Natural killer cell (primary cell): ENCODE data around the gene CARD11. TPM values are rescaled to one million over a fixed set of nuclear protein-coding genes. Genes with fewer than 3 reads are reported as not detected.

Experiments used
- ATAC-seq, 3 donors: fragments of 150-1000 bp in 2 of 3; fragments of 200-7000 bp in 1 of 3; cut with Tn5 transposase; 1 replicate in 1 of 3; 2 replicates in 2 of 3; pipeline ENCODE4 v1.10.0; 2021; ENCODE audit warnings: mild to moderate bottlenecking in 2 of 3, moderate library complexity in 2 of 3
- DNase-seq, 2 donors: peaks; one replicate each; pipeline versions ENCODE4 v3.0.0 to v3.0.0-alpha.2; 2013 to 2021; ENCODE audit warnings: mixed read lengths in 1 of 2
- H3K27ac ChIP-seq: one replicate; pipeline ENCODE4 v1.5.1; 2013; ENCODE audit warnings: mild to moderate bottlenecking, low read length
- H3K27me3 ChIP-seq: one replicate; pipeline ENCODE4 v1.6.1; 2013; ENCODE audit warnings: low read length; ENCODE audit not compliant: control insufficient read depth, insufficient read depth
- H3K36me3 ChIP-seq: one replicate; pipeline ENCODE4 v1.6.1; 2013; ENCODE audit warnings: low read length; ENCODE audit not compliant: control insufficient read depth, insufficient read depth
- H3K4me1 ChIP-seq: one replicate; pipeline ENCODE4 v1.6.1; 2013; ENCODE audit warnings: low read length; ENCODE audit not compliant: control insufficient read depth, insufficient read depth
- H3K4me3 ChIP-seq: one replicate; pipeline ENCODE4 v1.5.1; 2013; ENCODE audit warnings: low read length
- H3K9me3 ChIP-seq: one replicate; pipeline ENCODE4 v1.6.1; 2013; ENCODE audit warnings: low read length; ENCODE audit not compliant: control insufficient read depth, insufficient read depth
- H3K27ac Mint-ChIP-seq, 2 donors: one replicate each; pipeline ENCODE4 v1.8.0; 2022; ENCODE audit warnings: mild to moderate bottlenecking in 2 of 2, mixed read lengths in 2 of 2, moderate library complexity in 1 of 2
- H3K27me3 Mint-ChIP-seq, 2 donors: one replicate each; pipeline ENCODE4 v1.8.0; 2022; ENCODE audit warnings: low read depth in 2 of 2, mixed read lengths in 2 of 2
- H3K36me3 Mint-ChIP-seq: one replicate; pipeline ENCODE4 v1.8.0; 2022; ENCODE audit warnings: mixed read lengths
- H3K4me1 Mint-ChIP-seq, 2 donors: one replicate each; pipeline ENCODE4 v1.8.0; 2022; ENCODE audit warnings: mixed read lengths in 2 of 2
- H3K4me3 Mint-ChIP-seq: one replicate; pipeline ENCODE4 v1.8.0; 2022; ENCODE audit warnings: mild to moderate bottlenecking, moderate library complexity, mixed read lengths
- H3K9me3 Mint-ChIP-seq, 2 donors: one replicate each; pipeline ENCODE4 v1.8.0; 2022; ENCODE audit warnings: mixed read lengths in 2 of 2
- WGBS: methylation state at CpG from one replicate; pipeline ENCODE4 v1.1.7; 2013; ENCODE audit warnings: missing lambda C conversion rate; ENCODE audit not compliant: insufficient coverage; 5-methylcytosine and 5-hydroxymethylcytosine counted together
- intact Hi-C: fragments of 100-400 bp; cut with micrococcal nuclease; formaldehyde crosslinking; loops from one replicate; pipeline ENCODE4 v1.14.2; 2022
- total RNA-seq, 4 donors: library from RNA; stranded (reverse); fragments of 120-200 nt in 1 of 4; gene quantifications; one replicate each; pipeline versions ENCODE4 v1.2.3 to v1.2.4, GENCODE V29; 2013 to 2022
- TF ChIP-seq, protein P1 (sequence below): fragments of 200-600 bp; IDR thresholded peaks from one replicate; pipeline ENCODE4 v1.8.0; 2022; ENCODE audit warnings: antibody characterized with exemption

The CARD11 gene
- total RNA-seq, 3 donors from 2014 or later (not counting 1 experiment from before 2014, with no cell fraction given): 196 to 233 (median 199) TPM

- H3K27me3 Mint-ChIP-seq: no peaks in the 10 kb centered on the region
- H3K4me3 ChIP-seq: no peak overlapping the region
- H3K36me3 ChIP-seq: peaks cover 83% of the 10 kb centered on the region
- H3K4me1 Mint-ChIP-seq: no peaks in the 10 kb centered on the region
- H3K4me3 Mint-ChIP-seq: no peak overlapping the region
- peaks cover 16% of the 10 kb centered on the region for H3K36me3 Mint-ChIP-seq
- H3K9me3 ChIP-seq: no peaks in the 10 kb centered on the region
- no peak overlapping the region for H3K27ac Mint-ChIP-seq
- no peaks in the 10 kb centered on the region for H3K4me1 ChIP-seq
- no peak overlapping the region for H3K27ac ChIP-seq
- TF ChIP-seq, protein P1, sequence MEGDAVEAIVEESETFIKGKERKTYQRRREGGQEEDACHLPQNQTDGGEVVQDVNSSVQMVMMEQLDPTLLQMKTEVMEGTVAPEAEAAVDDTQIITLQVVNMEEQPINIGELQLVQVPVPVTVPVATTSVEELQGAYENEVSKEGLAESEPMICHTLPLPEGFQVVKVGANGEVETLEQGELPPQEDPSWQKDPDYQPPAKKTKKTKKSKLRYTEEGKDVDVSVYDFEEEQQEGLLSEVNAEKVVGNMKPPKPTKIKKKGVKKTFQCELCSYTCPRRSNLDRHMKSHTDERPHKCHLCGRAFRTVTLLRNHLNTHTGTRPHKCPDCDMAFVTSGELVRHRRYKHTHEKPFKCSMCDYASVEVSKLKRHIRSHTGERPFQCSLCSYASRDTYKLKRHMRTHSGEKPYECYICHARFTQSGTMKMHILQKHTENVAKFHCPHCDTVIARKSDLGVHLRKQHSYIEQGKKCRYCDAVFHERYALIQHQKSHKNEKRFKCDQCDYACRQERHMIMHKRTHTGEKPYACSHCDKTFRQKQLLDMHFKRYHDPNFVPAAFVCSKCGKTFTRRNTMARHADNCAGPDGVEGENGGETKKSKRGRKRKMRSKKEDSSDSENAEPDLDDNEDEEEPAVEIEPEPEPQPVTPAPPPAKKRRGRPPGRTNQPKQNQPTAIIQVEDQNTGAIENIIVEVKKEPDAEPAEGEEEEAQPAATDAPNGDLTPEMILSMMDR: no peak
- WGBS: 89% methylated on average over 15 of the region's 15 CpGs
- intact Hi-C loops: no loop called here
- DNase-seq (no peak), ATAC-seq (no peak)
- H3K9me3 Mint-ChIP-seq: no peaks in the 10 kb centered on the region
- H3K27me3 ChIP-seq: no peaks in the 10 kb centered on the region
These were observed 120.8 kb downstream of the CARD11 start for GRCh38 chr7:2922866-2923265.

GRCh38 chr7:2922348-2922691 is 121.3 kb downstream of the CARD11 start:
- WGBS: 90% methylated on average over 19 of the region's 19 CpGs
- H3K27ac Mint-ChIP-seq: no peak overlapping the region

DNA sequence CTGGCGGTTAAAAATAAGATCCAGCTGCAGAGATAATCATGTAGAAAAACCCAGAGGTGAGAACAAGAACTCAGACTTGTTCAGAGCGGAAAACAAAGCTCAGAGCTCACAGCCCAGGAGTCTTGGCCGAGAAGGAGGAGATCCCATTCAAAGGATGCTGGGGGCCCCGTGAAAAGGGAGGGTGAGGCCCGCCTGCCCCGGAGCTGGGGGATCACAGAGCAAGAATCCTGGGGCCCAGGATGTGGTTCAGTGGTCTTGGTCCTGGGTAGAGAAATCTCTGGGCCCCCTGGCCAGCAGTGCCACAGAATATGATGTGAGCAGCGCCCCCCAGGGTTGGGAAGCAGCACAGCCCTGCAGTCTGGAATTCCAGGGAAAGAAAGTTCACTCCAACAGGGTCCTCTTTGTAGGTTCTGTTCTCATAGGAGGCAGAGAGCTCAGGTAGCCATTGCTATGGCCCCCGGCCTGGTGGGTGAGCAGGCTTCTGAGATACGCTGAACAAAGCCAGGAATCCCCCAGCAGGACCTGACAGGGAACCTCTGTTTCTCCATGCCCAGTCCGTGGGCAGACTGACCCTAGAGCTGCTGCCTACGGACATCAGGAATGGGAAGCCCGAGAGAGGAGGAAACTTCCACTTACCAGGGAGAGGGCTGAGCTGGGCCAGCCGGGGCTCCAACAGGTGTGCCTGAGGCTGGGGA is 121.9 kb downstream of the CARD11 start:
- no peak overlapping the region for H3K27ac ChIP-seq
- DNase-seq: no peak
- H3K4me3 ChIP-seq: no peak overlapping the region
- Mint-ChIP-seq H3K27me3 (no peaks in the 10 kb centered on the region), H3K4me3 (no peak overlapping the region), H3K4me1 (peaks cover 0 to 3% of the 10 kb centered on the region in 2 donors), H3K36me3 (peaks cover 20% of the 10 kb centered on the region), H3K27ac (peak overlapping the region; percentile 14 to 70), H3K9me3 (no peaks in the 10 kb centered on the region)
- peaks cover 83% of the 10 kb centered on the region for H3K36me3 ChIP-seq
- no peaks in the 10 kb centered on the region for H3K4me1 ChIP-seq
- H3K9me3 ChIP-seq: no peaks in the 10 kb centered on the region
- TF ChIP-seq, protein P1: no peak
- no peak for ATAC-seq
- intact Hi-C loops: no loop called here
- no peaks in the 10 kb centered on the region for H3K27me3 ChIP-seq
- WGBS: 95% methylated on average over 13 of the region's 13 CpGs

More at GRCh38 chr7:2922348-2922691, 121.3 kb downstream of the CARD11 start:
- no peak for ATAC-seq
- Histone ChIP-seq H3K4me1 (no peaks in the 10 kb centered on the region), H3K27ac (no peak overlapping the region), H3K36me3 (peaks cover 81% of the 10 kb centered on the region), H3K27me3 (no peaks in the 10 kb centered on the region), H3K4me3 (no peak overlapping the region), H3K9me3 (no peaks in the 10 kb centered on the region)
- intact Hi-C loops: no loop called here
- H3K4me3 Mint-ChIP-seq: no peak overlapping the region
- H3K36me3 Mint-ChIP-seq: peaks cover 16% of the 10 kb centered on the region
- H3K4me1 Mint-ChIP-seq: no peaks in the 10 kb centered on the region
- TF ChIP-seq, protein P1: no peak
- no peaks in the 10 kb centered on the region for H3K9me3 Mint-ChIP-seq
- H3K27me3 Mint-ChIP-seq: no peaks in the 10 kb centered on the region
- no peak for DNase-seq
